NCI-H2081 (cell line): ENCODE results near the gene GNA14.
A peak's percentile ranks its signal among the peaks of the same experiment; 100 is the strongest.
"Not testable (repeated sequence)": the region's sequence is repeated elsewhere in the genome, so short reads cannot be mapped to it uniquely, and the experiment has no call there.

Experiments used
- DNase-seq, 2 experiments: peaks; one replicate each; lab custom pipeline; 2025; lab: John Stamatoyannopoulos, UW

GNA14 gene

DNA sequence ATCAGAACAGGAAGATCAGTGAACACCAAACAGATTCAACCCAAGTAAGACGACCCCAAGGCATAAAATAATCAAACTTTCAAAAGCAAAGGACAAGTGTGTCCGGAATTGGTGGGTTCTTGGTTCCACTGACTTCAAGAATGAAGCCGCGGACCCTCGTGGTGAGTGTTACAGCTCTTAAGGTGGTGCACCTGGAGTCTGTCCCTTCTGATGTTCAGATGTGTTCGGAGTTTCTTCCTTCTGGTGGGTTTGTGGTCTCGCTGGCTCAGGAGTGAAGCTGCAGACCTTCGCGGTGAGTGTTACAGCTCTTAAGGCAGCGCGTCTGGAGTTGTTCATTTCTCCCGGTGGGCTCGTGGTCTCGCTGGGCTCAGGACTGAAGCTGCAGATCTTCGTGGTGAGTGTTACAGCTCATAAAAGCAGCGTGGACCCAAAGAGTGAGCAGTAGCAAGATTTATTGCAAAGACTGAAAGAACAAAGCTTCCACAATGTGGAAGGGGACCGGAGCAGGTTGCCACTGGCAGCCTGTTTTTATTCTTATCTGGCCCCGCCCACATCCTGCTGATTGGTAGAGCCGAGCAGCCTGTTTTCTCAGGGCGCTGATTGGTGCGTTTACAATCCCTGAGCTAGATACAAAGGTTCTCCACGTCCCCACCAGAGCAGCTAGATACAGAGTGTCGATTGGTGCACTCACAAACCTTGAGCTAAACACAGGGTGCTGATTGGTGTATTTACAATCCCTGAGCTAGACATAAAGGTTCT, 158.5 kb downstream of the GNA14 start:
- not testable (repeated sequence) for DNase-seq

- DNase-seq, result peak in 1 of 2 experiments; percentile 8
Measured at GRCh38 chr9:77488439-77489126, 159.5 kb downstream of the GNA14 start.

DNA sequence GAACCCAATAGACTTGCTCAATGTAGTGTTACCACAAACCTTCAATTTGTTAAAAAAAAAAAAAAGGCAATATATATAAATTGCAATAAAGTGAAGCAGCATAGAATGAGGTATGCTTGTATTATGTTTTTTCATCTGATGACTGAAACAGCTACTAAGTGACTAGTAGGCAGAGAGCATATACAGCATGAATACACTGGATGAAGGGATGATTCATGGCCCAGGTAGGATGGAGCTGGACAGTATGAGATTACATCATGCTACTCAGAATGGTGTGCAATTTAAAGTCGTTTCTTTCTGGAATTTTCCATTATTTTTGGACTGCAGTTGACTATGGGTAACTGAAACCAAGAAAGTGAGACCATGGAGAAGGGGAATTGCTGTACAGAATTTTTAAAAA, 161.2 kb downstream of the GNA14 start:
- DNase-seq, result no peak

DNA sequence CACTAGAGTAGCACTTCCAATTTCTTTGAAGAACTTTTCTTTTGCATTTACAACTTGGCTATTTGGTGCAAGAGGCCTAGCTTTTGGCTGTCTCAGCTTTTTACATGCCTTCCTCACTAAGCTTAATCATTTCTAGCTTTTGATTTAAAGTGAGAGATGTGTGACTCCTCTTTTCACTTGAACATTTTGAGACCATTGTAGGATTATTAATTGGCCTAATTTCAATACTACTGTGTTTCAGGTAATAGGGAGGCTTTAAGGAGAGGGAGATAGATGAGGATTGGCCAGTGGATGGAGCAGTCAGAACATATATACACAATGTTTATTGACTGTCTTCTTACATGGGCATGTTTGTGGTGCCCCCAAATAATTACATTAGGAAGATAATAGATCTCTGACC, 161.7 kb downstream of the GNA14 start:
- no peak for DNase-seq

DNA sequence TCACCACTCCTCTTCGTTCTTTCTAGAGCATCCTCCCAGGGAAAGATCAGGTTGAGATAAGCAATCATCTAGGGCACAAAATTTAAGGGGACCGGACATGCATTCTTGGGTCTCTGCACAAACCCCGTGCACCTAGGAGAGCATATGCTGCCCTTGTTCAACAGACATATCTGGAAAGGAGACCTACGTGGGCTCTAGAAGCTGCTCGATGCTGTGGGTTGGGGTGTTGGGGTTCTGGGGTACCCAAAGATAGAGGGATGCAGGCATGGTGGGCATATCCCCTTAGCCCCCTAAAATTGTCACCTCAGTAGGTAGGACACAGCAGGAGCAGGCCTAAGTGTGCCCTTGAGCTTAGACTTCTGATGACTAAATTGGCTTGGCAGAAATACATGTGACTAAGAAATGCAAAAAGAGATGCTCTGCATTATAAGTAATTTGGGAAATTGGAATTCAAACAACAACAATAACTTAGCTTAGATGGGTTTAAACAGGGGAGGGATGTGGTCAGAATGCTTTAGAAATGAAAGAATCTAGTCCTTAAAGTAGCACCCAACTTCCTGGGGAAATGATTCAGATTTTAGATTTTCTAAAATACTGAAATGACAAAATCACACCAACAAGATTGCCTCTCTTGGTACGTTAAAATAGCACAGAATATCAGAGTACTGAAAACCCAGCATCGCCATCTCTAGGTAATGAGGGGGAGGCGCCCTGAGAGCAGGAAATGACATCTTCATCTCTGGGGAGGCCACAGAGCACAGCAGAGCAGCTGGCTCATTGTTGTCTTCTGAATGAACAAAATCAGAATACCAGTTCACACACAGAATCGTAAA, 172.3 kb downstream of the GNA14 start:
- DNase-seq, result peak; percentile 5 to 20

DNA sequence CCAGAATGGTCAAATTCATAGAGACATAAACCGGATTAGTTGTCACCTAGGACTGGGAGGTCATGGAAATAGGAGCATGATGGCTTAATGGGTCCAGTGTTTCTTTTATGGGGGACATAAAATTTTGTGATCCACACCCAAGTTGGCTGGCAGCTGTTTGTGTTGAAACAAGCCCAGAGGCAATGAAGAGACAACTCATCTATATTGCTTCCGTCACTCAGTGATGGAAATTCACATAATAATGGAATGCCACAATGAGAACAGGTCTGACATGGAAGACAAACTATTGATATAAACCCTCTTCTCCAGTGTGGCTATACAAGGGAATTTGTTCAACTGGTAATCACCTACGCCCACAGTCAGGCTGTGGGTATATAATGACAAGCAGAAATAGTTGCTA, 173.2 kb downstream of the GNA14 start:
- DNase-seq, result no peak

DNA sequence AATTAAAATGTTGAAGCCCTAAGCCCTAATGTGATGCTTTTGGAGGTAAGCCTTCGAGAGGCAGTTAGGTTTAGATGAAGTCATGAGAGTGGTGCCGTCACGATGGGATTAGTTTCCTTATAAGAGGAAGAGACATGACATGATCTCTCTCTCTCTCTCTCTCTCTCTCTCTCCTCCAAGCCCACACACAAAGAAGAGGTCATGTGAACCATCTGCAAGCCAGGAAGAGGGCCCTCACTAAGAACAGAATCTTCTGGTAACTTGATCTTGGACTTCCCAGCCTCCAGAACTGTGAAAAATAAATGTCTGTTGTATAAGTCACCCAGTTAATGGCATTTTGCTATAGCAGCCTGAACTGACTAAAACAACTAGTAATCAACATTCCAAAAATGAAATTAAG, 175.5 kb downstream of the GNA14 start:
- DNase-seq, result no peak

- DNase-seq, result no peak
Measured at GRCh38 chr9:77471572-77471971, 176.6 kb downstream of the GNA14 start.

GRCh38 chr9:77469515-77470231, 178.4 kb downstream of the GNA14 start:
- no peak for DNase-seq

GRCh38 chr9:77464661-77465060, 183.5 kb downstream of the GNA14 start:
- DNase-seq, result no peak

DNA sequence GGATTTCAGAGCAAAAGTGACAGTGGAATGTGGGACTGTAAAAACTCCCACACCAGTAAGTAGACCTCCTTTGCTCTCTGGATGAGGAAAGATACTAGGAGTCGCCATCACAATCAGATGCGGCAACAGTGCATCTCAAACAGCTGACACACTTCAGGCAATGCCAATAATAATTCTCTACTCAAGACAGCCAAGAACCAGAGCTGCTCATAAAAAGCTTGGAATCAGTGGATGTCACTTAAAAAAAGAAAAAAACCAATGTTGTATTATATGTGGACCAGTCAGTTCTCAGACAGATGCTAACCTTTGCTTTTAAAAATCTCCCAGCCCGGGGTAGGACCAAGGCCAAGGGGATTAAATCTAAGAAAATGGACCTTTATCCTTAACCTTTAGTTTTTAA, 185.0 kb downstream of the GNA14 start:
- no peak for DNase-seq

GRCh38 chr9:77462066-77462465, 186.1 kb downstream of the GNA14 start:
- no peak for DNase-seq

DNA sequence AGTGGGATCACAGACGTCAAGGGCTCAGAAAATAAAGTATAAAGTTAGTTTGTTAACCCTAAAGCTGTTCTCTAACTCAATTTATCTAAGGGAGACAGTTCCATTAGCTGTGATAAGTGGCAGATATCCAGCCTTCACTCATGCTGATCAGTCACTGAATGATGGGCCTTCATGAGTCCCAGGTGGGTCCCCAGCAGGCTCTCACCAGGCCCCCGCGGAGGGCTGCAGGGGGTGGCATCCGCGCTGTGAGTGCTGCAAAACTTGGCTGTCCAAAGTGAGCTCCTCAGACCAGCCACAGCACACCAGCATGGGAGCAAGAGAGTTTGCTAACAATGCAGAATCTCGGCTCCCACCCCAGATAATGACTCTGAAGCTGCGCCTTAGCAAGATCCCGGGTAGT, 187.2 kb downstream of the GNA14 start:
- no peak for DNase-seq

GRCh38 chr9:77457916-77458592, 190.1 kb downstream of the GNA14 start:
- peak; percentile 37 to 39 for DNase-seq

GRCh38 chr9:77456829-77457437, 191.2 kb downstream of the GNA14 start:
- DNase-seq, result peak; percentile 74 to 80

DNA sequence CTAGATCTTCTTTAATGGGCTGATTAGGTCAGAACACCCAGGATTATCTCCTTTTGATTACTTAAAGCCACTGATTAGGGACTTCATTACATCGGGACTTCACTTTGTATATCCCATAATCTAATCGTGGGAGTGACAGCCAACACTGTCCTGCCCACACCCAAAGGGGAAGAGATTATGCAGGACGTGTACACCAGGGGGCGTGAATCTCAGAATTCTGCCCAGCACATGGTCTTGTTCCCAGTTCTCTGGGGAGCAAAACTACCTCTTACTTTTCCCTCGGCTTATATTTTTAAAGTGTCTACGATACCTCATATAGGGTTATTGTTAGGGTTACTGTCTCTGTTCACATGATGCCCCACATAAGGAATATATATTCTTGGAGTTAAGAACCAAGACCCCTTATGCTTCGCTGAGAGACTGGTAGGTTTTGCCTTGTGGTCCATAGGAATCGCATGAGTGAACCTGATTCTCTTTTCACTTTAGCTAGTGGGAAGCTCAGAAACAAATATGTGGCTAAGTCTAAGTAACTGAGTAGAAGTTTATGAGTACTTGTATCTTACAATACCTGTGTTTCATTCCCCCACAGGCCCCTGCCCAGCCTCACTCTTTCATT, 192.7 kb downstream of the GNA14 start:
- DNase-seq, result peak; percentile 3 to 17

GRCh38 chr9:77454663-77455062, 193.5 kb downstream of the GNA14 start:
- no peak for DNase-seq

- DNase-seq, result no peak
Measured at GRCh38 chr9:77453825-77454647, 194.1 kb downstream of the GNA14 start.

GRCh38 chr9:77451507-77451906, 196.6 kb downstream of the GNA14 start:
- DNase-seq, result no peak

DNA sequence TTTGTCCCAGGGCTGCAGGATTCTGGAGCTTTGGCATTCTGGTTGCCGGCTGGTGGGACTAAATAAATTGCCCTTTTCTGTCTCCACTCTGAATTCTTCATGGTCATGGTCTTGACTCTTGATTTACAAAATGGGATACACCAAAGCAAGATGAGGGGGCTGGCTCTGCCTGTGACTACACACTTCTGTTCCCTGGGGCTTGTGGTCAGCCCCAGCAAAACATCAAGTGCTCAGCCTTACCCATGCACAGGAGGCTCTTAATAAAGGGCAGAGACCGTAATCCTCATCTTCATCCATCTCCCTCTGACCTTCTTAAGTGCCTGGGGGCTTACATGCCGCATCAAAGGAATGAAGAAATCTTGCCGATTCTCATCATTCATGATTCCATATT, 198.0 kb downstream of the GNA14 start:
- no peak for DNase-seq
